Measurements from ENCODE around the gene KRTAP1-5. TPM values are rescaled to one million over a fixed set of nuclear protein-coding genes. Genes with fewer than 3 reads are reported as not detected.
"Not testable (repeated sequence)": the region's sequence is repeated elsewhere in the genome, so short reads cannot be mapped to it uniquely, and the experiment has no call there.

The KRTAP1-5 gene
- polyA plus RNA-seq, 6 donors from 2014 or later, result not detected

GRCh38 chr17:41059276-41060051 lies 32.5 kb upstream of the KRTAP1-5 start:
- H3K9me3 Mint-ChIP-seq; H3K27ac Mint-ChIP-seq; H3K4me1 Mint-ChIP-seq; ATAC-seq (ENCODE audit: low read depth in 2 of 2); DNase-seq: not testable (repeated sequence)
- peak overlapping the region in 1 of 8 donors; percentile 29 for H3K4me3 Mint-ChIP-seq
- peaks cover 39 to 48% (median 46%) of the 10 kb centered on the region in 3 donors for H3K27me3 Mint-ChIP-seq
- peaks cover 0 to 14% of the 10 kb centered on the region in 2 donors for H3K36me3 Mint-ChIP-seq

- Mint-ChIP-seq H3K36me3 (peaks cover 0 to 14% of the 10 kb centered on the region in 2 donors), H3K27ac (no peak overlapping the region), H3K9me3 (peaks cover 0 to 9% (median 4%) of the 10 kb centered on the region in 7 donors), H3K4me1 (peaks cover 0 to 5% (median 0%) of the 10 kb centered on the region in 3 donors), H3K27me3 (peaks cover 39 to 53% (median 40%) of the 10 kb centered on the region in 3 donors), H3K4me3 (no peak overlapping the region)
- ATAC-seq (ENCODE audit: low read depth in 2 of 2) (no peak), DNase-seq (no peak)
Measured at GRCh38 chr17:41058741-41059140, 31.7 kb upstream of the KRTAP1-5 start.

- peaks cover 0 to 10% (median 4%) of the 10 kb centered on the region in 7 donors for H3K9me3 Mint-ChIP-seq
- no peak overlapping the region for H3K27ac Mint-ChIP-seq
- no peak for DNase-seq
- no peak for ATAC-seq (ENCODE audit: low read depth in 2 of 2)
- no peak overlapping the region for H3K4me3 Mint-ChIP-seq
- H3K4me1 Mint-ChIP-seq, result peaks cover 0 to 5% (median 0%) of the 10 kb centered on the region in 3 donors
- H3K27me3 Mint-ChIP-seq, result peaks cover 39 to 53% (median 41%) of the 10 kb centered on the region in 3 donors
- H3K36me3 Mint-ChIP-seq, result peaks cover 0 to 14% of the 10 kb centered on the region in 2 donors
Measured at GRCh38 chr17:41057547-41057946, 30.5 kb upstream of the KRTAP1-5 start.

- peak within 1 kb of the TSS in 1 of 6 donors; percentile 13 for H3K27ac Mint-ChIP-seq
- not testable (repeated sequence) for H3K4me3 Mint-ChIP-seq; H3K9me3 Mint-ChIP-seq; ATAC-seq (ENCODE audit: low read depth in 2 of 2); H3K4me1 Mint-ChIP-seq; DNase-seq
- H3K27me3 Mint-ChIP-seq, result peaks cover 26 to 40% (median 27%) of the 10 kb centered on the region in 3 donors
- peaks cover 0 to 14% of the 10 kb centered on the region in 2 donors for H3K36me3 Mint-ChIP-seq
Measured at GRCh38 chr17:41055130-41055529, 28.1 kb upstream of the KRTAP1-5 start, which contains the start of gene KRTAP2-2. Gene KRTAP2-2 (minus strand): TSS chr17:41055230. CDS start chr17:41055211, 19 bp downstream.

- not testable (repeated sequence) for H3K4me3 Mint-ChIP-seq; ATAC-seq (ENCODE audit: low read depth in 2 of 2); DNase-seq; H3K4me1 Mint-ChIP-seq; H3K9me3 Mint-ChIP-seq
- peaks cover 23 to 35% (median 25%) of the 10 kb centered on the region in 3 donors for H3K27me3 Mint-ChIP-seq
- H3K27ac Mint-ChIP-seq, result peak overlapping the region in 1 of 6 donors; percentile 13
- H3K36me3 Mint-ChIP-seq, result peaks cover 0 to 13% of the 10 kb centered on the region in 2 donors
Measured at GRCh38 chr17:41054556-41054955, 27.5 kb upstream of the KRTAP1-5 start.

- H3K4me3 Mint-ChIP-seq, result no peak overlapping the region
- ATAC-seq (ENCODE audit: low read depth in 2 of 2) (no peak), DNase-seq (no peak)
- H3K27ac Mint-ChIP-seq, result no peak overlapping the region
- peaks cover 0 to 10% (median 4%) of the 10 kb centered on the region in 7 donors for H3K9me3 Mint-ChIP-seq
- peaks cover 18 to 30% (median 21%) of the 10 kb centered on the region in 3 donors for H3K27me3 Mint-ChIP-seq
- H3K36me3 Mint-ChIP-seq, result peaks cover 0 to 8% of the 10 kb centered on the region in 2 donors
- peaks cover 0 to 1% (median 0%) of the 10 kb centered on the region in 3 donors for H3K4me1 Mint-ChIP-seq
Measured at GRCh38 chr17:41054025-41054424, 27.0 kb upstream of the KRTAP1-5 start.

- Mint-ChIP-seq H3K4me1 (peaks cover 0 to 4% (median 0%) of the 10 kb centered on the region in 3 donors), H3K36me3 (peaks cover 0 to 3% of the 10 kb centered on the region in 2 donors), H3K27me3 (peaks cover 12 to 29% (median 15%) of the 10 kb centered on the region in 3 donors), H3K27ac (no peak overlapping the region), H3K4me3 (no peak overlapping the region), H3K9me3 (peaks cover 0 to 10% (median under 1%) of the 10 kb centered on the region in 7 donors)
- ATAC-seq (ENCODE audit: low read depth in 2 of 2) (no peak), DNase-seq (no peak)
Measured at GRCh38 chr17:41052566-41052965, 25.6 kb upstream of the KRTAP1-5 start.

GRCh38 chr17:41049110-41049509 lies 22.1 kb upstream of the KRTAP1-5 start:
- no peak overlapping the region for H3K27ac Mint-ChIP-seq
- H3K27me3 Mint-ChIP-seq, result peaks cover 18 to 41% (median 25%) of the 10 kb centered on the region in 3 donors
- H3K36me3 Mint-ChIP-seq, result peaks cover 0 to 1% of the 10 kb centered on the region in 2 donors
- peaks cover 0 to 6% (median 2%) of the 10 kb centered on the region in 7 donors for H3K9me3 Mint-ChIP-seq
- H3K4me1 Mint-ChIP-seq, result peaks cover 0 to 8% (median 5%) of the 10 kb centered on the region in 3 donors
- no peak overlapping the region for H3K4me3 Mint-ChIP-seq
- DNase-seq (no peak), ATAC-seq (ENCODE audit: low read depth in 2 of 2) (no peak)

- H3K9me3 Mint-ChIP-seq, result peaks cover 3 to 9% (median 5%) of the 10 kb centered on the region in 7 donors
Measured at GRCh38 chr17:41048441-41048840, 21.4 kb upstream of the KRTAP1-5 start.

GRCh38 chr17:41046735-41047465 lies 19.9 kb upstream of the KRTAP1-5 start, which contains the start of gene KRTAP2-1:
Gene KRTAP2-1 (minus strand): TSS chr17:41047316. CDS start chr17:41047267, 49 bp downstream.
- not testable (repeated sequence) for H3K4me1 Mint-ChIP-seq; ATAC-seq (ENCODE audit: low read depth in 2 of 2); H3K27ac Mint-ChIP-seq; DNase-seq
- H3K27me3 Mint-ChIP-seq, result peaks cover 17 to 41% (median 17%) of the 10 kb centered on the region in 3 donors
- H3K4me3 Mint-ChIP-seq, result peak within 1 kb of the TSS in 3 of 8 donors; percentile 25 to 71 (median 49)
- H3K9me3 Mint-ChIP-seq, result peaks cover 5 to 24% (median 14%) of the 10 kb centered on the region in 7 donors
- H3K36me3 Mint-ChIP-seq, result peaks cover 0 to 11% of the 10 kb centered on the region in 2 donors

More at GRCh38 chr17:41048441-41048840, 21.4 kb upstream of the KRTAP1-5 start:
- ATAC-seq (ENCODE audit: low read depth in 2 of 2) (no peak), DNase-seq (no peak)
- Mint-ChIP-seq H3K36me3 (peaks cover 0 to 8% of the 10 kb centered on the region in 2 donors), H3K27ac (no peak overlapping the region), H3K27me3 (peaks cover 17 to 41% (median 23%) of the 10 kb centered on the region in 3 donors), H3K4me1 (peaks cover 0 to 8% (median 5%) of the 10 kb centered on the region in 3 donors), H3K4me3 (no peak overlapping the region)

- no peak for DNase-seq
- Mint-ChIP-seq H3K36me3 (peaks cover 0 to 11% of the 10 kb centered on the region in 2 donors), H3K27ac (no peak overlapping the region), H3K4me3 (no peak overlapping the region), H3K4me1 (peaks cover 0 to 5% (median 4%) of the 10 kb centered on the region in 3 donors), H3K9me3 (peaks cover 5 to 24% (median 14%) of the 10 kb centered on the region in 7 donors), H3K27me3 (peaks cover 21 to 36% (median 23%) of the 10 kb centered on the region in 3 donors)
- no peak for ATAC-seq (ENCODE audit: low read depth in 2 of 2)
Measured at GRCh38 chr17:41042953-41043352, 15.9 kb upstream of the KRTAP1-5 start.

GRCh38 chr17:41040783-41041571 lies 14.0 kb upstream of the KRTAP1-5 start, which contains the start of gene KRTAP1-1:
Gene KRTAP1-1 (minus strand): TSS chr17:41041450. CDS start chr17:41041397, 53 bp downstream.
- H3K9me3 Mint-ChIP-seq, result peaks cover 5 to 24% (median 14%) of the 10 kb centered on the region in 7 donors
- not testable (repeated sequence) for ATAC-seq (ENCODE audit: low read depth in 2 of 2); H3K4me3 Mint-ChIP-seq; H3K4me1 Mint-ChIP-seq; DNase-seq; H3K27ac Mint-ChIP-seq
- H3K27me3 Mint-ChIP-seq, result peaks cover 12 to 35% (median 17%) of the 10 kb centered on the region in 3 donors
- peaks cover 0 to 11% of the 10 kb centered on the region in 2 donors for H3K36me3 Mint-ChIP-seq

All from naive B cell (primary cell).